NCI-H2227 (cell line): ENCODE data around the gene CD27.
"Not testable (repeated sequence)": the region's sequence is repeated elsewhere in the genome, so short reads cannot be mapped to it uniquely, and the experiment has no call there.

ENCODE experiments used
- DNase-seq: peaks from one replicate; lab custom pipeline; 2025; ENCODE audit not compliant: unreplicated experiment; lab: John Stamatoyannopoulos, UW

The CD27 gene

GRCh38 chr12:6461401-6462233 lies 16.9 kb downstream of the CD27 start:
- no peak for DNase-seq

- no peak for DNase-seq
These were observed 17.7 kb downstream of the CD27 start for GRCh38 chr12:6462234-6462995.

- DNase-seq = no peak
These were observed 18.5 kb downstream of the CD27 start for GRCh38 chr12:6463216-6463615.

- no peak for DNase-seq
These were observed 19.1 kb downstream of the CD27 start for GRCh38 chr12:6463858-6464257.

- no peak for DNase-seq
These were observed 19.8 kb downstream of the CD27 start for GRCh38 chr12:6464531-6464930.

GRCh38 chr12:6465467-6466183 lies 20.9 kb downstream of the CD27 start:
- peak; percentile 62 for DNase-seq

- no peak for DNase-seq
These were observed 21.4 kb downstream of the CD27 start for GRCh38 chr12:6466184-6466573.

- DNase-seq = not testable (repeated sequence)
These were observed 22.0 kb downstream of the CD27 start for GRCh38 chr12:6466751-6467150.

- not testable (repeated sequence) for DNase-seq
These were observed 23.0 kb downstream of the CD27 start for GRCh38 chr12:6467571-6468282.

- no peak for DNase-seq
These were observed 23.5 kb downstream of the CD27 start for GRCh38 chr12:6468283-6468575.

- no peak for DNase-seq
These were observed 24.3 kb downstream of the CD27 start for GRCh38 chr12:6469092-6469491.

GRCh38 chr12:6469609-6470374 lies 25.0 kb downstream of the CD27 start:
- no peak for DNase-seq

GRCh38 chr12:6470375-6471163 lies 25.8 kb downstream of the CD27 start, which contains the start of gene VAMP1:
Gene VAMP1, minus strand, starts transcription at chr12:6470677. Its CDS starts 146 bp downstream, at chr12:6470531.
- peak; percentile 95 for DNase-seq

GRCh38 chr12:6471989-6472360 lies 27.2 kb downstream of the CD27 start:
- DNase-seq = no peak

GRCh38 chr12:6472491-6472890 lies 27.7 kb downstream of the CD27 start:
- no peak for DNase-seq

- DNase-seq = not testable (repeated sequence)
These were observed 30.6 kb downstream of the CD27 start for GRCh38 chr12:6475233-6475975.

- no peak for DNase-seq
These were observed 31.7 kb downstream of the CD27 start for GRCh38 chr12:6476489-6476888.

- DNase-seq = not testable (repeated sequence)
These were observed 33.0 kb downstream of the CD27 start for GRCh38 chr12:6477601-6478377.
